GM19025 (cell line): ENCODE results near the gene SPG11.

Source experiments
- ATAC-seq: cut with Tn5 transposase; IDR thresholded peaks from one replicate; pipeline ENCODE4 v1.9.1; 2021; ENCODE audit warnings: mild to moderate bottlenecking, low read depth, moderate library complexity; ENCODE audit not compliant: unreplicated experiment

Gene SPG11

DNA sequence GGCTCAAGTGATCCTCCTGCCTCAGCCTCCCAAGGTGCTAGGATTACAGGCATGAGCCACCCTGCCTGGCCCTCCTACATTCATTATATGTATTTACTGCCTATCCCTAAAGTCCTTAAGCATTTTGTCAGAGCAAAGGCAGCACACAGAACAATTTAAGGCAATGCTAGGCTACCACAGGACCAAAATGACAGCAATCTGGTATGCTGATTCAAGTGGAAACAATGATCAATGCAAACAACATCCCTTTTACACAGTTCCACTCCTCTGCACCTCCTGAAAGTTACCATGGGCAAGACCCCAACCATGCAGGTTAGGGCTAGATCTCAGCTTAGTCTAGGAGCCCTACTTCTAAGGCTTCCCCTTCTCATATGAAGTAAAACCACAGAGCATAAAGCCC is 40.3 kb downstream of the SPG11 start:
- no peak for ATAC-seq

DNA sequence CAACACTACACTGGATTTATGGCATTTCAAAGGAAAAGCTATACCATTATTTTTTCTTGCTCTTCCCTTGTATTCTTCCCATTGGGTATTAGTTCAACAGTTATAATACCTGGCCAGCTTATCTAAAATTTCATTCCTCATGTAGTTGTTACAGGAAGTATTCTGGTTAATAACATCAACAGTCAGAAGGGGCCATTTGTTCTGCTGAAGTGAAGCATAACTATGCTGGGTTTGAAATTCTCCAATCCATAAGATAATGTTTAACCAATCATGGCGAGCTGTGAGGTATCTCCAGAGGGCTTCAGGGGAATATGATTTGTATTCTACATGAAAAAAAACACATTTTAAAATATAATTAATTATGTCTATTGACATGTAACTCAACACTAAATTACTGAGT is 43.4 kb downstream of the SPG11 start:
- ATAC-seq: no peak

- no peak for ATAC-seq
Observed at GRCh38 chr15:44616974-44617373, 46.5 kb downstream of the SPG11 start.

DNA sequence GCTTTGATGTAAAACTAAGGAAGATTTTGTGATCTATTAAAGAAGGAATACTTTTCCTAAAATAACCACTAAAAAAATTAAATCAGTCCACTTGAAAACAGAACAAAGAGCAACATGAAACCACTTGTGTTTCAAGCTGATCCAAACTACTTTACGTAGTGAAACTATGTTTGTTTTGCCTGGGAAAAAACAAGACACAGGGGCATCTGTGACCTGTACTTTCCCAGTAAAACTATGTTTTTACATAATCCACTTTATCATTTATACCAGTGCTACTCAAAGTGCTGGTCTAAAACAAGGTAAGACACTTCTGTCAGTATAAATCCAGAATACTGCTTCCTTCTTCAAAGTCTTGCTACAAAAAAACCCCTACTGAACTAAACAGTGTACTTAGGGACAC is 56.7 kb downstream of the SPG11 start:
- no peak for ATAC-seq

GRCh38 chr15:44603126-44603525 is 60.3 kb downstream of the SPG11 start:
- no peak for ATAC-seq

- no peak for ATAC-seq
Observed at GRCh38 chr15:44598892-44599291, 64.6 kb downstream of the SPG11 start.

DNA sequence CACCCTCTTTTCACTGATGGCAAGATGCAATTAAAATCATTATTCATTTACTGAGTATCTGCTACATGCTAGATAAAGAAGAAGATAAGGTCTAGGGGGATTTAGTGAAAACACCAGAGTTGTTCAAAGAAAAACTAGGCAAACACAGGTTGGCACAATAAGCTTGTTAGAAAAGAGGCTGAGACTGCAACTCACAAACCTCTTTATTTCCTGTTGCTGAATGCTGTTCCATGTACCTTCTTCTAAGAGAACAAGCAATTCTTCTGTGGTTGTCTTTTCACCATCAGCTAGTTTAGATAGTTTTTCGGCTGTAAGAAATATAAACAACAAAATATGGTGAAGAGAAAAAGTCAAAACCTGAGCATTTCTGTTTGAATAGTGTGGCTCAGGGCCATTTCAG is 65.4 kb downstream of the SPG11 start:
- ATAC-seq: no peak

GRCh38 chr15:44596511-44597010 is 66.9 kb downstream of the SPG11 start:
- no peak for ATAC-seq

- ATAC-seq: no peak
Observed at GRCh38 chr15:44595656-44596510, 67.6 kb downstream of the SPG11 start.

GRCh38 chr15:44595246-44595645 is 68.2 kb downstream of the SPG11 start:
- ATAC-seq: no peak

GRCh38 chr15:44593042-44593736 is 70.3 kb downstream of the SPG11 start:
- ATAC-seq: no peak

- ATAC-seq: no peak
Observed at GRCh38 chr15:44591326-44591725, 72.1 kb downstream of the SPG11 start.

- no peak for ATAC-seq
Observed at GRCh38 chr15:44588541-44588940, 74.9 kb downstream of the SPG11 start.

DNA sequence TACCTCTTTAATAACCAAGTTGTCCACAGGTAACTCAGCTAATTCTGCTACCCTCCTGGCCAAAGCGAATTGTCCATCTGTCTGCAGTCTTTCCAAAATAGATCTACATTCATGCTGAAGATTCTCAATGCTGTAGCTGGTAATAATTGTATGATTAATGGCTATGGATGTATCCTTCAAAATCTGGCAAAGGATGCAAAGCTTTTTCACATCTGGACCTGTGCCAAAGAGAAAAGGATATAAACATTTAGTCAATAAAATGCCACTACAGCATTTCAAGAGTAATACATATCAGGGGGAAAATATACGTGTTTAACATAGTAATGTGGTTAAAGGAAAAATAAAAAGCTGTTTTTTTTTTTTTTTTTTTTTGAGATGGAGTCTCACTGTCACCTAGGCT is 77.8 kb downstream of the SPG11 start:
- ATAC-seq: no peak

DNA sequence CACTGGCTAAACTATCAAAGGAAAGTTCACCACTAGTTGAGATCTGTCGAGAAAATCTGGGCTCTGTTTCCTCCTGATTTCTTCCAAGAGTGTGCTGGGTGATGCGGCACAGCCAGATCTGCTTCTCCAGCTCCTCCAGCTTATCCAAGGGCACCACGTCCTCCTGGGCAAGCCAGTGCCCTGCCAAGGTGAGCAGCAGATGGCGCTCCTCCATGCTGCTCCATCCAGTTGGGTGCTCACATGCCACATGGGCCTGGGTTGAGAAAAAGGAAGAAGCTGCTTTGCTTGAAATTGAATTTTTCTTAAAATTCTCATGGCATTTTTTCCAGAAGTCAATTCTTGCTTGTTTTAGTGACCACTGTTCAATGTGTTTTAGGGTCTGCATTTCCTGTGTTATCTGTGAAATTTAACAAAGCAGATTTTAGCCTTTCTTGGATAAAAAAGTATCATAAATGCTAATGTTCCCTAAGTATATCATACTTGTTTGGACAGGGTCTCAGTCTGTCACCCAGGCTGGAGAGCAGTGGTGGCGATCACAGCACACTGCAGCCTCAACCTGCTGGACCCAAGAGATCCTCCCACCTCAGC is 79.2 kb downstream of the SPG11 start:
- ATAC-seq: no peak

DNA sequence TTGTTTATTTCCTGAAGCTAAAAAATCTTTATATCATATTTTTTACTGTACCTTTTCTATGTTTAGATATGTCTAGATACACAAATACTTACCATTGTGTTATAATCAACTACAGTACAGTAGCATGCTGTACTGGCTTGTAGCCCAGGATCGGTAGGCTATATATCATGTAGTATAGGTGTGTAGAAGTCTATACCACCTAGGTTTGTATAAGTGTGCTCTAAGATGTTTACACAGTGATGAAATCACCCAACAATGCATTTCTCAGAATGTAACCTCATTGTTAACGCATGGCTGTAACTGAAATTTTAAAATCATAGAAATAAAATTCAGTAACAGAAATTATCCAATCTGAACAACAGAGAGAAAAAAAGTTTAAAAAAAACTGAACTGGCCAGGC is 83.4 kb downstream of the SPG11 start:
- ATAC-seq: no peak

DNA sequence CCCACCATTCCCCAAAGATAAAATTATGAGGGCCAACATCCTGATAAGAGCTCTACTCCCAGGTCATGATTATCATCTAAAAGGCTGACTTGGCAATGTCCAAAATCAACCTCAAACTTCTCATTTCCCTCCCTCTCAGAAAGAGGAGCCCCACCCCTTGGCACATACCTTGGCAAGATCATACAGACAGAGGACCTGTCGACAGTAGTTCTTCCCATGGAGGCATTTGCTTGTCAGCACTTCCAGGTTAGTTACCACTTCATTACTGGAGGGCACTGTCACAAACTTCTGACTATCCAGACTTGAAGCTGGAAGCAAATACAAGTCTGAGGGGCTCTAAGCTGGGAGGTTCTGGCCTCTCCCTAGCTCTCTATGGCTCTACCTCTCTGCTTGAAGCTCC is 88.7 kb downstream of the SPG11 start:
- no peak for ATAC-seq

- no peak for ATAC-seq
Observed at GRCh38 chr15:44573386-44573785, 90.1 kb downstream of the SPG11 start.

DNA sequence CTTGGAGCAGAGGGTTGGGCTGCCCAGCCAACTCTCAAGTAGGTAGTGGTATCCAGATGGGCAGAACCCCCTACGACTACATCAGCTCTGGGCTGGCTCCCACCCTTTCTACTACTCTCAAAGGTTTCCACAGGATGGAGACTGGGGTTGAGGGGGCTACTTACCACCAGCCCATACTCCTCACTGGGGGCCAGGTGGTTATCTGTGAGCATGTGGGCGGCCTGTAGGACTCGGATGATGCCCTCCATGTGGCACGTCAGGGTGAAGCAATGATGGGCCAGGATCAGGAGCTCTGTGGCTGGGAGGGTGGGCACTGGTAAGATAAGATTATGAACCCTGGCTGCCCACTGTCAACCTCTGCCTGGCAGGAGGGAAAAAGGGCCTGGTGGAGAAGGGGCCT is 93.1 kb downstream of the SPG11 start:
- no peak for ATAC-seq

DNA sequence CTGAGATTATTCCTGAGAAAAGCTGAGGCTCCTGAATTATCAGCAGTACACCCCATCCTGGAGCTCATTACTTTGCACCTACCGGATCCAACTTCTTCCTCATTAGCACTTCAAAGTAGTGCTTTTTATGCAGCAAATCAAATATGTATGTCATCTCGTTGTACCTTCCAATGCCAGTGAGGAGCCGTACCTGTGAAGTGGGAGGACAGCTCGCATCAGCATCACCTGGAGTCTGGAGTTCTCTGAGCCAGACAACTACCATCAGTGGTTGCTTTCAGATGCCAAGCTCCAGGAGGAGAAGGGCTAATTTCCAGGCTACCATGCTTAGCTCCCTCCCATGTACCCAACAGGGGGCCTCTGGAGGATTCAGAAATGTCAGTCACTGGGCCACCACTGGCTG is 94.1 kb downstream of the SPG11 start:
- no peak for ATAC-seq

GRCh38 chr15:44568338-44568737 is 95.1 kb downstream of the SPG11 start:
- ATAC-seq: no peak
